ENCODE results near the gene SWAP70.

The SWAP70 gene

GRCh38 chr11:9651899-9652748 is 11.8 kb upstream of the SWAP70 start:
- DNase-seq (ENCODE audit: low read depth) = no peak

GRCh38 chr11:9653871-9654270 is 10.0 kb upstream of the SWAP70 start:
- DNase-seq (ENCODE audit: low read depth) = no peak

- DNase-seq (ENCODE audit: low read depth) = no peak
Measured at GRCh38 chr11:9656864-9657263, 7.0 kb upstream of the SWAP70 start.

DNA sequence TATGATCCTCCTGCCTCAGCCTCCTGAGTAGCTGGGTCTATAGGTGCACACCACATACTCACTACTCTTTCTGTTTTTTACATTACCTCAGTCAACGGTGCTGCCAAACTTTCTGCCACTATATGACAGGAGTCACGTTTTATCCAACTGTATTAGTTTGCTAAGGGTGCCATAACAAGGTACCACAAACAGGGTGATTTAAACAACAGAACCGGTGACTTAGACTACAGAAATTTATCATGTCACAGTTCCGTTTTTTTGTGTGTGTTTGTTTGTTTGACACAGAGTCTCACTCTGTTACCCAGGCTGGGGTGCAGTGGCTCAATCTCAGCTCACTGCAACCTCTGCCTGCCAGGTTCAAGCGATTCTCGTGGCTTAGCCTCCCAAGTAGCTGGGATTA is 6.3 kb upstream of the SWAP70 start:
- DNase-seq (ENCODE audit: low read depth) = no peak

GRCh38 chr11:9660886-9661285 is 3.0 kb upstream of the SWAP70 start:
- no peak for DNase-seq (ENCODE audit: low read depth)

DNA sequence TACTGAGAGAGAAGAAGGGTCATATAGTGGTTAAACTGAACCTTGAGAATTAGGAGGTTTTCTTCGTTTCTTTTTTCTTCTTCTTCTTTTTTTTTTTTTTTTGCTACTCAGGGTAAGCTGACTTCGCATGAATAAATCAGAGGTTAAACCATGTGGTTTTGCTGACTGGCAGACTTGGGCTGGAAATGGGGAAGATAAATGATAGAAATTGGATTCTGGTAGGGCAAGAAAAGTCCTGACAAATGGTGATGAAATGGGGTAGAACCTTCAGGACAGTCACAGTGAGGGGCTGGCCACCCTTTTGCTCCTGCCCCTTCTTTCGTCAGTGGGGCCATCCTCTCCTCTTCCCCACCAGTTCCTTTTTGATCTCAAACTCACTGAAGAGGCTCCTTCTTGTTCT is 1.6 kb upstream of the SWAP70 start:
- DNase-seq (ENCODE audit: low read depth) = no peak

GRCh38 chr11:9664276-9665171 is 647 bp downstream of the SWAP70 start:
- DNase-seq (ENCODE audit: low read depth) = peak; percentile 1

DNA sequence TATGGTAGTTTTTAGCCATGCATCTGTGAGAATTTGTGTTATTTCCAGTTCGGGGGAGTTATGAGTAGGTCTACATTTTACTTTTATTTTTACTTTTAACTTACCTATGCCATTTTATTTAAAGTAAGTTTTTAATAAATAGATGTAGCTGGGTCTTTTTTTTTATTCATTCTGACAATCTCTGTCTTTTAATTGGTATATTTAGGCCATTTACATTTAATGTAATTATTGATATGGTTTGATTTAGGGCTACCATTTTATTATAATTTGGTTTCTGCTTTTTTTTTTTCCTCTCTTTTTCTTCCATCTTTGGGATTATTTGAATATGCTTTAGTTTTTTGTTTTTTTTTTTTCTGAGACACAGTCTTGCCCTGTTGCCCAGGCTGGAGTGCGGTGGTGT is 1.9 kb downstream of the SWAP70 start:
- DNase-seq (ENCODE audit: low read depth) = no peak

DNA sequence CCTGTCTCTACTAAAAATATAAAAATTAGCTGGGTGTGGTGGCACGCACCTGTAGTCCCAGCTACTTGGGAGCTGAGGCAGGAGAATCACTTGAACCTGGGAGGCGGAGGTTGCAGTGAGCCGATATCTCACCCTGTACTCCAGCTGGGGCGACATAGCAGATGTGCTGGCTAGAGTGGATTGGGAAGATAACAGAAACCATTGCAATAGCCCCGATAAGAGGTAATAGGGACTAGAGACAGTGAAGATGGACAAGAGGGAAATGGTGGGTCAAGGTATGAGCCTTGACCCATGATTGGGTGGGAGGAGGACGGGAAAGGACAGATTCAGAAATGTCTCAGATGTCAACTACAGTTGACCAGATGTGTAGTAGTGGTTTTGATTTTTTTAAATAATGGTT is 6.1 kb downstream of the SWAP70 start:
- DNase-seq (ENCODE audit: low read depth) = no peak

DNA sequence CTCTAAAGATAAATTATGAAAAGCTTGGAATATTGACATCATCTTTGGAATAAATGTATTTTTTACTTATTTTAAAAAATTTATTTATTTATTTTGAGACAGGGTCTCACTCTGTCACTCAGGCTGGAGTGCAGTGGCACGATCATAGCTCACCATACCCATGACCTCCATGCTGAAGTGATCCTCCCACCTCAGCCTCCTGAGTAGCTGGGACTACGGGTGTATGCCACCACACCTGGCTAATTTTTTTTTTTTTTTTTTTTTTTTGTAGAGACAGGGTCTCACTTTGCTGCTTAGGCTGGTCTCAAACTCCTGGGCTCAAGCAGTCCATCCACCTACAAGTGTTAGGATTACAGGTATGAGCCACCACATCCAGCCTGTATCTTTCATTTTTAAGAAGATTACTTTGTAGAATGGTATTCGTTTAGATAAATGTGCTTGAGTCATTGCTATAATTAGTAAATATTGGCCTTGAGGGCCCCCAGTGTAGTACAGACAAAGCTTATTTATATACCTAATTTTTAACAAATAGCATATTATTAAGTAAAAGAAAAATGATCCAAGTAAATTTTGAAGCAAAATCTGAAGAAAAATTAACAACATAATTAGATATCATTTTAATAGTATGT is 8.5 kb downstream of the SWAP70 start:
- DNase-seq (ENCODE audit: low read depth) = no peak

GRCh38 chr11:9672918-9673317 is 9.0 kb downstream of the SWAP70 start:
- no peak for DNase-seq (ENCODE audit: low read depth)

DNA sequence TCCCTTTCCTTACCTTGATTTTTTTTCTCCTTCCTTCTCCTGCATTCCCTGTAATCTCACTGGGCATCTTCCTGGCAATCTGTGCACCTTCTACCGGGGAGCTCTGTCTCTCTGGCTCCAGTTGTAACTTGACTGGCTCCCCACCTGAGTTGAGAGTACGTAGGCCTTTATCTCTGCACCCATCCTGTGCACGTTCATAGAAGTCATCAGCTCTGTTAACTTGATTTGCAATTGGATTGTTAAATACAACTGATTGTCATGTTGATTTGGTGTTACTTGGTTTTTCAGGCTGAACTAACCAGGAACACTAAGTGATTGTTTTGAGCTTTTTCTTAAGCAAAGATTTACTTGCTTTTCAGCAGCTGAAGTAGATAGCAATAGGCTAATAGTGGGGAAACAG is 11.8 kb downstream of the SWAP70 start:
- no peak for DNase-seq (ENCODE audit: low read depth)

- no peak for DNase-seq (ENCODE audit: low read depth)
Measured at GRCh38 chr11:9677951-9678350, 14.1 kb downstream of the SWAP70 start.

DNA sequence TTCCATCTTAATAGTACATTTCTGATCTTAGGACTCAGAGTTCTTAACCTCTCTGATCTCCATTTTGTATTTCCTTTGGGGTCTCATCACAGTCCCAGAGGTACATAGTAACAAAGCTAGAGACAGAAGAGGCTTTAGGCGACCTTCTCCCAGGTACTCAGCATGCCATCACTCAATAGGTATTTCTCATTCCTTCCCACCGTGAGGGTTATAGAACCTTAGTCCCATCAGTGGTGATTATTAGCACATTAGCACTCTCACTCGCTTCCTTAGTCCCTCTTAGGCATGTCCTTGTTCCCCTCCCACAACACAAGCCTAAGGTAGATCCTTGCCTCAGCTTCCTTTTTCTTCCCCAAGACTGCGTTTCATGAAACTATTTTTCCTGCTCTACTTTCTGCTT is 14.7 kb downstream of the SWAP70 start:
- no peak for DNase-seq (ENCODE audit: low read depth)

DNA sequence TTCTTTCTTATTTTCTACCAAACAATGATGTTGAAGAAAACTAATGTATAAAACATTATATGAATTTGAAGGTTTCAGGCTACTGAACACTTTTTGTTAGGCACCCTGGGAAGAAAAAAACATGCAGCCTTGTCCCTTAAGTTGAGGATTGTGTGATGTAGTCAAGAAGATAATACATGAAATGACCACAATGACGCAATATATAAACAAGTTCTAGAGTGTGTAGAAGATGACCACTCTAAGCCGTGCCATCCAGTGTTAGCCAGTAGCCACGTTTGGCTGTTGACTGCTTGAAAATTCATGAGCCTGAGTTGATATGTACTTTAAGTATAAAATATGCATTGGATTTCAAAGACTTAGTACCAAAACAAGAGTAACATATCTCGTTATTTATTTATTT is 16.2 kb downstream of the SWAP70 start:
- DNase-seq (ENCODE audit: low read depth) = no peak

DNA sequence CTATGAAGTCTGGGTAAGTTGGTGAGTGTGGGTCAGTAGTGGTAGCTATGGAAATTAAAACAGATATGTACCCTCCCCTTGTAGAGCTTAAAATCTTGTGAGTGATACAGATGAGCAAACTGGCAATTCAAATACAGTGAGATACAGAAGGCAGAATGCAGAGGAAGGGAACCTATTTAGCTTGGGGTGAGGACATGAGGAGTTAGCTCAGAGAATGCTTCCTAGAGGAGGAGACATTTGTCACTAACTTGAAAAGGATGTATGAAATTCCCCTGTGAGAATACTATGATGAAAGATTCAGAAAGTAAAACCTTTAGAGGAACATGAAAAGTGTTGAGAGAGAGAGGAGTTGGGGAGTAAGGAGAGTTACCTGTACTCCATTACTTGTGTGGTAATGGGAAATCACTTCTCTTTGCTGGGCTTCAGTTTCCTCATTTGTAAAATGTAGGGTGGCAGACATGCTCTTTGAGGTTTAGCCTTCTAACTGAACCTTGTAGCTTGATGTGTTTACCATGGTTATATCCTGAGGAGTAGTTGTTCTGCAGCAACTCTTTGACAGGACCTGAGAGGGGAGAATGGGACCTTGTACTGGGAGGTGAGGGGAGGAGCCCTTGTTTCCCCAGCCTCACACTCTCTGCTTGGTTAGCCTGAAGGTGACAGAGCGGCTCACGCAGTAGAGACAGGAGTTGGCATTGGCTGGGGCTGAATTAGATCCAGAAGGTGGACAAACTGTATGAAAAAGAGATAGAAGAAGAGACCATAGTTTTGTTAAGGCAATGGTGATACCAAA is 17.9 kb downstream of the SWAP70 start:
- no peak for DNase-seq (ENCODE audit: low read depth)

- no peak for DNase-seq (ENCODE audit: low read depth)
Measured at GRCh38 chr11:9687711-9688477, 24.0 kb downstream of the SWAP70 start.

- no peak for DNase-seq (ENCODE audit: low read depth)
Measured at GRCh38 chr11:9688716-9689511, 25.0 kb downstream of the SWAP70 start.

- no peak for DNase-seq (ENCODE audit: low read depth)
Measured at GRCh38 chr11:9689721-9690120, 25.8 kb downstream of the SWAP70 start.

- no peak for DNase-seq (ENCODE audit: low read depth)
Measured at GRCh38 chr11:9691865-9692264, 28.0 kb downstream of the SWAP70 start.
